Measurements from ENCODE around the gene FRMPD2. TPM values are rescaled to one million over a fixed set of nuclear protein-coding genes. Genes with fewer than 3 reads are reported as not detected.

Gene FRMPD2
- total RNA-seq, result 0.07 TPM in 1 of 2 replicates, not detected in the other

DNA sequence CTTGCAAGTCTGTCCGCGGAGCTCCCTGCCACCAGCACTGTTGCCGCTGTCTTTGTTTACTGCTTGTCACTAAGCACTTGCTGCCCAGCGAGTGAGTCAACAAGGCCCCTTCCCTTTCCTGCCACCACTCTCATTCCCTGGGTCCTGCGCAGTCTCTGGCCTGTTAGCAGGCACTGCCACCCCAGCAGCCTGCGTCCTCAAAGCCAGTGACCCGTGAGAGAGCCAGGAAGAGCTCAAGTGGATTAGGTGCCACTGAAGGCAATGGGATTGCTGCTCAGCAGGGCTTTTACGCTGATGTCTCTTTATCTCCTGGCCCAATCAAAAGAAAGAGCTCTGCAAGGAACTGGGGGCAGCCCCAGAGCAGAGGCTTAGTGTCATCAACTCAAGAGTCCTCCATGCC, at the start of gene FRMPD2:
TSS of gene FRMPD2 (minus strand) at position 61 of the 400 bp plus-strand sequence. CDS start 129 bp downstream, outside the sequence.

GRCh38 chr10:48306265-48306869, 31.9 kb upstream of the FRMPD2 start, which contains the start of gene MAPK8:
TSS of gene MAPK8 (plus strand) at chr10:48306677. CDS start at chr10:48401661, 94,984 bp downstream.

Other genes with a start within 250 kb of the FRMPD2 start
- gene MAPK8, start 32.0 kb upstream of the FRMPD2 start, total RNA-seq, result 71.9 and 88.8 TPM in 2 replicates